Coronary artery (tissue), 2 donors: ENCODE results near the gene NANOGP8.

ENCODE experiments used
- DNase-seq: peaks from one replicate; pipeline ENCODE4 v3.0.0-alpha.2; 2017; ENCODE audit warnings: low spot score
- H3K27ac ChIP-seq, 2 donors: fragments of 200-600 bp; sonication (generic); one replicate each; pipeline ENCODE4 v1.5.1; 2016 to 2019
- H3K4me3 ChIP-seq: fragments of 200-600 bp; sonication (generic); 2 replicates; pipeline ENCODE4 v1.5.1; 2016; ENCODE audit warnings: mild to moderate bottlenecking, moderate library complexity
- CTCF ChIP-seq: fragments of 200-600 bp; sonication (generic); IDR thresholded peaks from one replicate; pipeline ENCODE4 v1.5.1; 2019; ENCODE audit warnings: antibody characterized with exemption

Gene NANOGP8

GRCh38 chr15:35111861-35112260 is 26.8 kb upstream of the NANOGP8 start:
- H3K27ac ChIP-seq = no peak overlapping the region
- no peak overlapping the region for H3K4me3 ChIP-seq
- no peak for TF ChIP-seq CTCF
- no peak for DNase-seq

- Histone ChIP-seq H3K4me3 (no peak overlapping the region), H3K27ac (no peak overlapping the region)
- DNase-seq = no peak
- no peak for TF ChIP-seq CTCF
Observed at GRCh38 chr15:35108453-35108852, 23.4 kb upstream of the NANOGP8 start.

GRCh38 chr15:35107561-35107960 is 22.5 kb upstream of the NANOGP8 start:
- TF ChIP-seq CTCF = no peak
- Histone ChIP-seq H3K27ac (no peak overlapping the region), H3K4me3 (no peak overlapping the region)
- DNase-seq = no peak

GRCh38 chr15:35107122-35107521 is 22.0 kb upstream of the NANOGP8 start:
- Histone ChIP-seq H3K27ac (no peak overlapping the region), H3K4me3 (no peak overlapping the region)
- TF ChIP-seq CTCF = no peak
- no peak for DNase-seq

- no peak for DNase-seq
- TF ChIP-seq CTCF = no peak
- no peak overlapping the region for H3K27ac ChIP-seq
Observed at GRCh38 chr15:35104526-35105147, 19.5 kb upstream of the NANOGP8 start.

GRCh38 chr15:35102186-35102585 is 17.1 kb upstream of the NANOGP8 start:
- Histone ChIP-seq H3K4me3 (no peak overlapping the region), H3K27ac (no peak overlapping the region)
- DNase-seq = no peak
- no peak for TF ChIP-seq CTCF

More at GRCh38 chr15:35104526-35105147, 19.5 kb upstream of the NANOGP8 start:
- no peak overlapping the region for H3K4me3 ChIP-seq

GRCh38 chr15:35101335-35101734 is 16.2 kb upstream of the NANOGP8 start:
- TF ChIP-seq CTCF = no peak
- Histone ChIP-seq H3K27ac (no peak overlapping the region), H3K4me3 (no peak overlapping the region)
- no peak for DNase-seq
